GM18526 (cell line): ENCODE data around the gene NDC80.

ENCODE experiments used
- POLR2A ChIP-seq: IDR thresholded peaks from 3 replicates; pipeline ENCODE4 v1.6.1; 2011; ENCODE audit not compliant: insufficient read length; ENCODE audit errors: extremely low read depth

Gene NDC80

GRCh38 chr18:2571200-2572170 is at the start of gene NDC80, which contains the start of gene METTL4:
Gene NDC80, plus strand, starts transcription at chr18:2571557. Its CDS starts 1,429 bp downstream, at chr18:2572986.
Gene METTL4, minus strand, starts transcription at chr18:2571505. Its CDS starts 4,289 bp downstream, at chr18:2567216.
- peak; percentile 65 for TF ChIP-seq POLR2A

- TF ChIP-seq POLR2A: no peak
Observed at GRCh38 chr18:2522112-2522511, 49.2 kb upstream of the NDC80 start.

GRCh38 chr18:2526329-2526728 is 45.0 kb upstream of the NDC80 start:
- TF ChIP-seq POLR2A: no peak

GRCh38 chr18:2529154-2529553 is 42.2 kb upstream of the NDC80 start:
- no peak for TF ChIP-seq POLR2A

- TF ChIP-seq POLR2A: no peak
Observed at GRCh38 chr18:2531751-2532150, 39.6 kb upstream of the NDC80 start.

GRCh38 chr18:2532797-2533196 is 38.6 kb upstream of the NDC80 start:
- no peak for TF ChIP-seq POLR2A

- TF ChIP-seq POLR2A: no peak
Observed at GRCh38 chr18:2534906-2535305, 36.5 kb upstream of the NDC80 start.

GRCh38 chr18:2535419-2535910 is 35.9 kb upstream of the NDC80 start:
- TF ChIP-seq POLR2A: no peak

- TF ChIP-seq POLR2A: no peak
Observed at GRCh38 chr18:2536063-2536462, 35.3 kb upstream of the NDC80 start.

GRCh38 chr18:2536493-2536892 is 34.9 kb upstream of the NDC80 start:
- no peak for TF ChIP-seq POLR2A

- no peak for TF ChIP-seq POLR2A
Observed at GRCh38 chr18:2537296-2537695, 34.1 kb upstream of the NDC80 start.

- no peak for TF ChIP-seq POLR2A
Observed at GRCh38 chr18:2538236-2538635, 33.1 kb upstream of the NDC80 start.

- TF ChIP-seq POLR2A: no peak
Observed at GRCh38 chr18:2538844-2539243, 32.5 kb upstream of the NDC80 start.

- no peak for TF ChIP-seq POLR2A
Observed at GRCh38 chr18:2540575-2540974, 30.8 kb upstream of the NDC80 start.

- TF ChIP-seq POLR2A: no peak
Observed at GRCh38 chr18:2545155-2545554, 26.2 kb upstream of the NDC80 start.

- no peak for TF ChIP-seq POLR2A
Observed at GRCh38 chr18:2547477-2548087, 23.8 kb upstream of the NDC80 start.

- no peak for TF ChIP-seq POLR2A
Observed at GRCh38 chr18:2549462-2549861, 21.9 kb upstream of the NDC80 start.

- TF ChIP-seq POLR2A: no peak
Observed at GRCh38 chr18:2551425-2551824, 19.9 kb upstream of the NDC80 start.
